Suprapubic skin (tissue), 3 donors: ENCODE results near the gene DAZ1.
"Not testable (repeated sequence)": the region's sequence is repeated elsewhere in the genome, so short reads cannot be mapped to it uniquely, and the experiment has no call there.

Experiments used
- CTCF ChIP-seq, 2 donors: fragments of 200-600 bp in 1 of 2; fragments of 450-650 bp in 1 of 2; sonication (generic) in 1 of 2; IDR thresholded peaks; one replicate each; pipeline ENCODE4 v1.5.1; 2016 to 2019; ENCODE audit warnings: antibody characterized with exemption in 2 of 2, mild to moderate bottlenecking in 1 of 2, moderate library complexity in 1 of 2
- POLR2AphosphoS5 ChIP-seq, 3 donors: sonication (generic); formaldehyde crosslinking; IDR thresholded peaks; one replicate each; pipeline ENCODE4 v1.6.1; 2017; ENCODE audit warnings: antibody characterized with exemption in 3 of 3

GRCh38 chrY:23198908-23199307 lies at the start of gene DAZ1:
- TF ChIP-seq CTCF, POLR2AphosphoS5 (IDR thresholded peaks at IDR 0.05): not testable (repeated sequence)
